ENCODE measurements around the gene CDH18.

The CDH18 gene

GRCh38 chr5:19739671-19740070 lies 248.3 kb downstream of the CDH18 start:
- TF ChIP-seq SIN3A (IDR thresholded peaks at IDR 0.05; ENCODE audit: borderline replicate concordance, insufficient read depth, low read length) (no peak), FOXP2 (optimal IDR thresholded peaks at IDR 0.05; ENCODE audit: borderline replicate concordance, extremely low read depth, extremely low read length, insufficient read depth) (no peak), REST (IDR thresholded peaks at IDR 0.05; ENCODE audit: insufficient read depth in 1 of 2, low read depth in 2 of 2, low read length in 2 of 2) (no peak), TAF1 (IDR thresholded peaks at IDR 0.05; ENCODE audit: borderline replicate concordance, insufficient read depth, low read length) (no peak), POLR2AphosphoS5 (IDR thresholded peaks at IDR 0.05; ENCODE audit: low read depth, low read length) (no peak)

- TF ChIP-seq SIN3A (IDR thresholded peaks at IDR 0.05; ENCODE audit: borderline replicate concordance, insufficient read depth, low read length) (no peak), REST (IDR thresholded peaks at IDR 0.05; ENCODE audit: insufficient read depth in 1 of 2, low read depth in 2 of 2, low read length in 2 of 2) (no peak), FOXP2 (optimal IDR thresholded peaks at IDR 0.05; ENCODE audit: borderline replicate concordance, extremely low read depth, extremely low read length, insufficient read depth) (no peak), TAF1 (IDR thresholded peaks at IDR 0.05; ENCODE audit: borderline replicate concordance, insufficient read depth, low read length) (no peak)
Measured at GRCh38 chr5:19734776-19735175, 253.2 kb downstream of the CDH18 start.

- TF ChIP-seq REST (IDR thresholded peaks at IDR 0.05; ENCODE audit: insufficient read depth in 1 of 2, low read depth in 2 of 2, low read length in 2 of 2) (no peak), SIN3A (IDR thresholded peaks at IDR 0.05; ENCODE audit: borderline replicate concordance, insufficient read depth, low read length) (no peak), TAF1 (IDR thresholded peaks at IDR 0.05; ENCODE audit: borderline replicate concordance, insufficient read depth, low read length) (no peak), POLR2AphosphoS5 (IDR thresholded peaks at IDR 0.05; ENCODE audit: low read depth, low read length) (no peak), FOXP2 (optimal IDR thresholded peaks at IDR 0.05; ENCODE audit: borderline replicate concordance, extremely low read depth, extremely low read length, insufficient read depth) (no peak)
Measured at GRCh38 chr5:19733612-19734495, 254.1 kb downstream of the CDH18 start.

- TF ChIP-seq REST (IDR thresholded peaks at IDR 0.05; ENCODE audit: insufficient read depth in 1 of 2, low read depth in 2 of 2, low read length in 2 of 2) = no peak
Measured at GRCh38 chr5:19728571-19728970, 259.4 kb downstream of the CDH18 start.

GRCh38 chr5:19719109-19719508 lies 268.9 kb downstream of the CDH18 start:
- TF ChIP-seq TAF1 (IDR thresholded peaks at IDR 0.05; ENCODE audit: borderline replicate concordance, insufficient read depth, low read length) (no peak), FOXP2 (optimal IDR thresholded peaks at IDR 0.05; ENCODE audit: borderline replicate concordance, extremely low read depth, extremely low read length, insufficient read depth) (no peak), SIN3A (IDR thresholded peaks at IDR 0.05; ENCODE audit: borderline replicate concordance, insufficient read depth, low read length) (no peak), REST (IDR thresholded peaks at IDR 0.05; ENCODE audit: insufficient read depth in 1 of 2, low read depth in 2 of 2, low read length in 2 of 2) (no peak), POLR2AphosphoS5 (IDR thresholded peaks at IDR 0.05; ENCODE audit: low read depth, low read length) (no peak)
